ENCODE data around the gene LAMA4.

LAMA4 gene

GRCh38 chr6:112223070-112223861 is 31.1 kb downstream of the LAMA4 start:
- H3K23ac ChIP-seq (ENCODE audit: low read length): no peak overlapping the region
- no peak overlapping the region for H2AFZ ChIP-seq (ENCODE audit: insufficient read depth, low read length, poor library complexity)
- no peaks in the 10 kb centered on the region for H3K36me3 ChIP-seq (ENCODE audit: control insufficient read depth in 1 of 2, insufficient read depth in 2 of 2, low read length in 2 of 2)
- H2BK5ac ChIP-seq (ENCODE audit: low read depth, low read length, poor library complexity): no peak overlapping the region
- no peak overlapping the region for H3K14ac ChIP-seq (ENCODE audit: low read length)
- H4K91ac ChIP-seq (ENCODE audit: low read depth, low read length): no peak overlapping the region
- no peaks in the 10 kb centered on the region for H3K9me3 ChIP-seq (ENCODE audit: insufficient read depth, low read depth, low read length)
- no peak overlapping the region for H3K4ac ChIP-seq (ENCODE audit: low read depth, low read length)
- H3K79me1 ChIP-seq (ENCODE audit: low read length): no peaks in the 10 kb centered on the region
- no peak overlapping the region for H2BK12ac ChIP-seq (ENCODE audit: low read length)
- H3K27me3 ChIP-seq (ENCODE audit: insufficient read depth, low read length): no peaks in the 10 kb centered on the region
- no peaks in the 10 kb centered on the region for H3K79me2 ChIP-seq (ENCODE audit: control insufficient read depth, insufficient read depth, low read length, poor library complexity)
- no peak overlapping the region for H4K12ac ChIP-seq (ENCODE audit: low read depth, low read length)
- peaks cover 4% of the 10 kb centered on the region in 2 experiments for H3K4me1 ChIP-seq (ENCODE audit: control insufficient read depth in 1 of 2, insufficient read depth in 2 of 2, low read length in 2 of 2)
- no peak overlapping the region for H2AK5ac ChIP-seq (ENCODE audit: low read length)
- H2BK120ac ChIP-seq (ENCODE audit: insufficient read depth, low read length, poor library complexity): no peak overlapping the region
- no peak overlapping the region for H3K18ac ChIP-seq (ENCODE audit: low read length)
- H3K27ac ChIP-seq (ENCODE audit: low read depth, low read length): no peak overlapping the region
- H3K4me3 ChIP-seq (ENCODE audit: low read depth, low read length): no peak overlapping the region
- H3K4me2 ChIP-seq (ENCODE audit: low read length): no peak overlapping the region
- no peak overlapping the region for H4K8ac ChIP-seq (ENCODE audit: low read depth, low read length)
- H3K9ac ChIP-seq (ENCODE audit: low read length): no peak overlapping the region
- DNase-seq: peak in 1 of 2 donors; percentile 5
- no CpG with 5 or more reads among the region's 3 CpGs for WGBS (ENCODE audit: extremely low coverage, insufficient coverage, insufficient read length)

- Histone ChIP-seq H3K18ac (ENCODE audit: low read length) (no peak overlapping the region), H2AK5ac (ENCODE audit: low read length) (no peak overlapping the region), H3K4me2 (ENCODE audit: low read length) (no peak overlapping the region), H3K79me1 (ENCODE audit: low read length) (no peaks in the 10 kb centered on the region), H2BK120ac (ENCODE audit: insufficient read depth, low read length, poor library complexity) (no peak overlapping the region), H3K23ac (ENCODE audit: low read length) (no peak overlapping the region), H3K4ac (ENCODE audit: low read depth, low read length) (no peak overlapping the region), H3K4me1 (ENCODE audit: control insufficient read depth in 1 of 2, insufficient read depth in 2 of 2, low read length in 2 of 2) (peaks cover 4% of the 10 kb centered on the region in 2 experiments), H3K27me3 (ENCODE audit: insufficient read depth, low read length) (no peaks in the 10 kb centered on the region), H2BK5ac (ENCODE audit: low read depth, low read length, poor library complexity) (no peak overlapping the region), H3K9me3 (ENCODE audit: insufficient read depth, low read depth, low read length) (no peaks in the 10 kb centered on the region), H3K4me3 (ENCODE audit: low read depth, low read length) (no peak overlapping the region), H3K36me3 (ENCODE audit: control insufficient read depth in 1 of 2, insufficient read depth in 2 of 2, low read length in 2 of 2) (no peaks in the 10 kb centered on the region), H4K8ac (ENCODE audit: low read depth, low read length) (no peak overlapping the region), H3K14ac (ENCODE audit: low read length) (no peak overlapping the region), H2AFZ (ENCODE audit: insufficient read depth, low read length, poor library complexity) (no peak overlapping the region), H3K79me2 (ENCODE audit: control insufficient read depth, insufficient read depth, low read length, poor library complexity) (no peaks in the 10 kb centered on the region), H4K12ac (ENCODE audit: low read depth, low read length) (no peak overlapping the region), H3K9ac (ENCODE audit: low read length) (no peak overlapping the region), H4K91ac (ENCODE audit: low read depth, low read length) (no peak overlapping the region), H3K27ac (ENCODE audit: low read depth, low read length) (no peak overlapping the region), H2BK12ac (ENCODE audit: low read length) (no peak overlapping the region)
- peak; percentile 22 to 59 for DNase-seq
- WGBS (ENCODE audit: extremely low coverage, insufficient coverage, insufficient read length): no CpG with 5 or more reads among the region's 6 CpGs
Observed at GRCh38 chr6:112221981-112222852, 32.1 kb downstream of the LAMA4 start.

- Histone ChIP-seq H3K18ac (ENCODE audit: low read length) (no peak overlapping the region), H3K23ac (ENCODE audit: low read length) (no peak overlapping the region), H4K12ac (ENCODE audit: low read depth, low read length) (no peak overlapping the region), H2BK12ac (ENCODE audit: low read length) (no peak overlapping the region), H3K4ac (ENCODE audit: low read depth, low read length) (no peak overlapping the region), H3K9me3 (ENCODE audit: insufficient read depth, low read depth, low read length) (no peaks in the 10 kb centered on the region), H3K4me3 (ENCODE audit: low read depth, low read length) (no peak overlapping the region), H2AK5ac (ENCODE audit: low read length) (no peak overlapping the region), H3K14ac (ENCODE audit: low read length) (no peak overlapping the region), H2BK5ac (ENCODE audit: low read depth, low read length, poor library complexity) (no peak overlapping the region), H4K8ac (ENCODE audit: low read depth, low read length) (no peak overlapping the region), H3K4me2 (ENCODE audit: low read length) (no peak overlapping the region), H3K79me1 (ENCODE audit: low read length) (peaks cover 3% of the 10 kb centered on the region), H3K9ac (ENCODE audit: low read length) (no peak overlapping the region), H3K4me1 (ENCODE audit: control insufficient read depth in 1 of 2, insufficient read depth in 2 of 2, low read length in 2 of 2) (peaks cover 7% of the 10 kb centered on the region in 2 experiments), H3K79me2 (ENCODE audit: control insufficient read depth, insufficient read depth, low read length, poor library complexity) (no peaks in the 10 kb centered on the region), H2BK120ac (ENCODE audit: insufficient read depth, low read length, poor library complexity) (no peak overlapping the region), H2AFZ (ENCODE audit: insufficient read depth, low read length, poor library complexity) (no peak overlapping the region), H4K91ac (ENCODE audit: low read depth, low read length) (no peak overlapping the region), H3K27ac (ENCODE audit: low read depth, low read length) (no peak overlapping the region), H3K27me3 (ENCODE audit: insufficient read depth, low read length) (no peaks in the 10 kb centered on the region), H3K36me3 (ENCODE audit: control insufficient read depth in 1 of 2, insufficient read depth in 2 of 2, low read length in 2 of 2) (no peaks in the 10 kb centered on the region)
- peak in 1 of 2 donors; percentile 21 for DNase-seq
Observed at GRCh38 chr6:112221561-112221960, 32.8 kb downstream of the LAMA4 start.

- Histone ChIP-seq H3K4me1 (ENCODE audit: control insufficient read depth in 1 of 2, insufficient read depth in 2 of 2, low read length in 2 of 2) (peaks cover 7 to 11% of the 10 kb centered on the region in 2 experiments), H3K4me2 (ENCODE audit: low read length) (no peak overlapping the region), H3K27me3 (ENCODE audit: insufficient read depth, low read length) (no peaks in the 10 kb centered on the region), H2BK120ac (ENCODE audit: insufficient read depth, low read length, poor library complexity) (no peak overlapping the region), H3K36me3 (ENCODE audit: control insufficient read depth in 1 of 2, insufficient read depth in 2 of 2, low read length in 2 of 2) (no peaks in the 10 kb centered on the region), H3K79me1 (ENCODE audit: low read length) (peaks cover 5% of the 10 kb centered on the region), H3K27ac (ENCODE audit: low read depth, low read length) (no peak overlapping the region), H2BK12ac (ENCODE audit: low read length) (peak overlapping the region; percentile 76), H4K8ac (ENCODE audit: low read depth, low read length) (no peak overlapping the region), H3K4ac (ENCODE audit: low read depth, low read length) (no peak overlapping the region), H3K14ac (ENCODE audit: low read length) (no peak overlapping the region), H3K4me3 (ENCODE audit: low read depth, low read length) (no peak overlapping the region), H4K91ac (ENCODE audit: low read depth, low read length) (no peak overlapping the region), H3K9ac (ENCODE audit: low read length) (no peak overlapping the region), H2BK5ac (ENCODE audit: low read depth, low read length, poor library complexity) (no peak overlapping the region), H4K12ac (ENCODE audit: low read depth, low read length) (no peak overlapping the region), H3K23ac (ENCODE audit: low read length) (no peak overlapping the region), H3K79me2 (ENCODE audit: control insufficient read depth, insufficient read depth, low read length, poor library complexity) (no peaks in the 10 kb centered on the region), H2AK5ac (ENCODE audit: low read length) (no peak overlapping the region), H3K18ac (ENCODE audit: low read length) (no peak overlapping the region), H3K9me3 (ENCODE audit: insufficient read depth, low read depth, low read length) (no peaks in the 10 kb centered on the region), H2AFZ (ENCODE audit: insufficient read depth, low read length, poor library complexity) (no peak overlapping the region)
- no peak for DNase-seq
- WGBS (ENCODE audit: extremely low coverage, insufficient coverage, insufficient read length): no CpG with 5 or more reads among the region's 5 CpGs
Observed at GRCh38 chr6:112218563-112218962, 35.8 kb downstream of the LAMA4 start.
